HepG2 (cell line): Measurements from ENCODE around the gene S100Z. TPM values are rescaled to one million over a fixed set of nuclear protein-coding genes. Genes with fewer than 3 reads are reported as not detected.

Source experiments
- ATM ChIP-seq: fragments of 450-650 bp; IDR thresholded peaks from 2 replicates; pipeline ENCODE4 v1.7.1; 2017; ENCODE audit warnings: mild to moderate bottlenecking, borderline replicate concordance
- HNRNPK ChIP-seq: fragments of 200-400 bp; formaldehyde crosslinking; IDR thresholded peaks from 2 replicates; pipeline ENCODE4 v1.6.1; 2018; ENCODE audit warnings: low read length, low read depth, moderate library complexity, mild to moderate bottlenecking; ENCODE audit not compliant: poor library complexity, severe bottlenecking
- MYC ChIP-seq: sonication (generic); formaldehyde crosslinking; IDR thresholded peaks from 2 replicates; pipeline ENCODE4 v1.9.0; 2021; ENCODE audit warnings: missing genetic modification reagents, borderline replicate concordance
- NFYC ChIP-seq: IDR thresholded peaks from 2 replicates; pipeline ENCODE4 v1.6.1; 2016; ENCODE audit warnings: missing genetic modification reagents, missing compliant biosample characterization
- NR2F6 ChIP-seq, 2 experiments: IDR thresholded peaks; 2 replicates each; pipeline ENCODE4 v1.6.1; 2016; ENCODE audit warnings: antibody characterized with exemption in 1 of 2, mild to moderate bottlenecking in 1 of 2
- SMYD3 ChIP-seq: sonication (generic); formaldehyde crosslinking; IDR thresholded peaks from 2 replicates; pipeline ENCODE4 v1.8.1; 2023; ENCODE audit warnings: mild to moderate bottlenecking, missing genetic modification reagents
- STAG1 ChIP-seq: sonication (generic); formaldehyde crosslinking; IDR thresholded peaks from 2 replicates; pipeline ENCODE4 v1.4.0; 2020; ENCODE audit warnings: missing genetic modification reagents
- ZNF24 ChIP-seq: fragments of 450-650 bp; IDR thresholded peaks from 2 replicates; pipeline ENCODE4 v1.6.1; 2017; ENCODE audit warnings: antibody characterized with exemption, mild to moderate bottlenecking
- ZNF431 ChIP-seq: sonication (generic); formaldehyde crosslinking; IDR thresholded peaks from 2 replicates; pipeline ENCODE4 v1.9.0; 2022; ENCODE audit warnings: missing genetic modification reagents, low read depth, mild to moderate bottlenecking, borderline replicate concordance
- ZNF556 ChIP-seq: sonication (generic); formaldehyde crosslinking; IDR thresholded peaks from 2 replicates; pipeline ENCODE4 v1.4.0; 2020; ENCODE audit warnings: mild to moderate bottlenecking, missing genetic modification reagents, borderline replicate concordance
- ZNF790 ChIP-seq: sonication (generic); formaldehyde crosslinking; IDR thresholded peaks from 2 replicates; pipeline ENCODE4 v1.8.0; 2022; ENCODE audit warnings: missing genetic modification reagents, mild to moderate bottlenecking, borderline replicate concordance
- ZNF850 ChIP-seq: sonication (generic); formaldehyde crosslinking; conservative IDR thresholded peaks from 2 replicates; pipeline ENCODE4 v1.9.0; 2021; ENCODE audit warnings: mild to moderate bottlenecking, missing genetic modification reagents
- polyA plus RNA-seq, 8 experiments: library from polyadenylated mRNA; depleted of rRNA in 3 of 8; stranded (reverse) in 7 of 8; unstranded in 1 of 8; fragments of >200 nt; fragmentation: Illumina TruSeq in 4 of 8; extraction: Trizol in 4 of 8; gene quantifications; 2 replicates each; pipeline versions ENCODE4 v1.2.1 to v1.2.3, GENCODE V29; 2011 to 2016; ENCODE audit warnings: low read depth in 4 of 8, missing spikeins in 1 of 8, mixed read lengths in 1 of 8; ENCODE audit not compliant: insufficient read depth in 1 of 8
- total RNA-seq, 5 experiments: library from RNA; depleted of rRNA; stranded (reverse); fragments of >200 nt; fragmentation: Illumina TruSeq; extraction: Trizol; gene quantifications; 2 replicates each; pipeline ENCODE4 v1.2.3, GENCODE V29; 2016; ENCODE audit warnings: low read depth in 1 of 5
- TF ChIP-seq, protein P1 (sequence below): sonication (generic); formaldehyde crosslinking; IDR thresholded peaks from 2 replicates; pipeline ENCODE4 v1.8.0; 2022; ENCODE audit warnings: mild to moderate bottlenecking, missing genetic modification reagents, borderline replicate concordance
- TF ChIP-seq, protein P2 (sequence below): sonication (generic); formaldehyde crosslinking; IDR thresholded peaks from 2 replicates; pipeline ENCODE4 v1.5.0; 2020; ENCODE audit warnings: missing genetic modification reagents
- TF ChIP-seq, protein P3 (sequence below): sonication (generic); formaldehyde crosslinking; IDR thresholded peaks from 2 replicates; pipeline ENCODE4 v1.8.0; 2022; ENCODE audit warnings: missing genetic modification reagents, mild to moderate bottlenecking, borderline replicate concordance

S100Z gene
- total and polyA plus RNA-seq, 2 of the 13 experiments (the other 11 are each of a cell fraction or from before 2014, with no cell fraction given): 0.22 TPM; not detected in 1

DNA sequence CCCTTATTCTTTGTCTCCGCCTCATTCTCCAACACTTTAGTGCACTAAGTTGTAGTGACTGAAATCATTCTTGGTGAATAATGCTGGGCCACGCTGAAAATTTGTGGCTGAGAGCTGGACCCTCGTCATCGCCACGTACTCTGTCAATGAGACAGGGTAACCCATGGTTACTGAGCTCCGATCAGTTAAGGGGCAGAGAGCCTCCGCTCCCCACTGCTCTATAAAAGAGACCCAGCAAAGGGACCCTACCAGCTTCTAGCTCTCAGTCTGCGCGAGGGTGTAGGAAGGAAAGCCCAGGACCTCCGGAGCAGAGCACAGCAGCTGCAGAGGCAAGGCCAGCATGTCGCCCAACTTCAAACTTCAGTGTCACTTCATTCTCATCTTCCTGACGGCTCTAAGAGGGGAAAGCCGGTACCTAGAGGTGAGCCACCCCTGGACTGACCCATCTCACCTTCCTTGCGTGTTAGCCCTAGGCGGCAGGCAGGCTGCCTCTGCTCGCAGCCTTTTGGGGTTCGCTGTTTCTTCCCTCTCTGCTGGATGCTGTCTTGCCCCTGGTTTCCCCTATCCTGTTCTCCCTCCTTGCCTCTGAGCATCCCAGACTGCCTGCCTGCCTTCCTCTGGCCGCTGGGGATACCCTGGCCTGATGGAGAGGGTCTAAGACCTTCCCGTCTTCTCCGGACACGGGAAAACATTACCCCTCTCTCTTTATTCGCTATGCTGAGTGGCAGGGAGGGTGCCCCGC lies 103.2 kb downstream of the S100Z start, which contains the start of gene CRHBP (continued):
- TF ChIP-seq SMYD3 (CRISPR knock-in tag): no peak
- TF ChIP-seq ZNF790 (CRISPR knock-in tag): no peak
- TF ChIP-seq, protein P1, sequence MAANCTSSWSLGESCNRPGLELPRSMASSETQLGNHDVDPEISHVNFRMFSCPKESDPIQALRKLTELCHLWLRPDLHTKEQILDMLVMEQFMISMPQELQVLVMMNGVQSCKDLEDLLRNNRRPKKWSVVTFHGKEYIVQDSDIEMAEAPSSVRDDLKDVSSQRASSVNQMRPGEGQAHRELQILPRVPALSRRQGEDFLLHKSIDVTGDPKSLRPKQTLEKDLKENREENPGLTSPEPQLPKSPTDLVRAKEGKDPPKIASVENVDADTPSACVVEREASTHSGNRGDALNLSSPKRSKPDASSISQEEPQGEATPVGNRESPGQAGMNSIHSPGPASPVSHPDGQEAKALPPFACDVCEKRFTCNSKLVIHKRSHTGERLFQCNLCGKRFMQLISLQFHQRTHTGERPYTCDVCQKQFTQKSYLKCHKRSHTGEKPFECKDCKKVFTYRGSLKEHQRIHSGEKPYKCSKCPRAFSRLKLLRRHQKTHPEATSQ (CRISPR knock-in tag): no peak
- no peak for TF ChIP-seq ZNF431 (CRISPR knock-in tag)
- no peak for TF ChIP-seq ATM
- TF ChIP-seq STAG1: no peak
- no peak for TF ChIP-seq ZNF556 (CRISPR knock-in tag)
- TF ChIP-seq, protein P2, sequence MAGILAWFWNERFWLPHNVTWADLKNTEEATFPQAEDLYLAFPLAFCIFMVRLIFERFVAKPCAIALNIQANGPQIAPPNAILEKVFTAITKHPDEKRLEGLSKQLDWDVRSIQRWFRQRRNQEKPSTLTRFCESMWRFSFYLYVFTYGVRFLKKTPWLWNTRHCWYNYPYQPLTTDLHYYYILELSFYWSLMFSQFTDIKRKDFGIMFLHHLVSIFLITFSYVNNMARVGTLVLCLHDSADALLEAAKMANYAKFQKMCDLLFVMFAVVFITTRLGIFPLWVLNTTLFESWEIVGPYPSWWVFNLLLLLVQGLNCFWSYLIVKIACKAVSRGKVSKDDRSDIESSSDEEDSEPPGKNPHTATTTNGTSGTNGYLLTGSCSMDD (CRISPR knock-in tag): no peak
- no peak for TF ChIP-seq ZNF24
- no peak for TF ChIP-seq HNRNPK
- no peak for TF ChIP-seq ZNF850 (CRISPR knock-in tag)
- no peak for TF ChIP-seq NFYC (CRISPR knock-in tag)
- no peak for TF ChIP-seq MYC
- no peak for TF ChIP-seq NR2F6 (IDR thresholded peaks at IDR 0.05)
- no peak for TF ChIP-seq NR2F6 (CRISPR knock-in tag; IDR thresholded peaks at IDR 0.05)
- TF ChIP-seq, protein P3, sequence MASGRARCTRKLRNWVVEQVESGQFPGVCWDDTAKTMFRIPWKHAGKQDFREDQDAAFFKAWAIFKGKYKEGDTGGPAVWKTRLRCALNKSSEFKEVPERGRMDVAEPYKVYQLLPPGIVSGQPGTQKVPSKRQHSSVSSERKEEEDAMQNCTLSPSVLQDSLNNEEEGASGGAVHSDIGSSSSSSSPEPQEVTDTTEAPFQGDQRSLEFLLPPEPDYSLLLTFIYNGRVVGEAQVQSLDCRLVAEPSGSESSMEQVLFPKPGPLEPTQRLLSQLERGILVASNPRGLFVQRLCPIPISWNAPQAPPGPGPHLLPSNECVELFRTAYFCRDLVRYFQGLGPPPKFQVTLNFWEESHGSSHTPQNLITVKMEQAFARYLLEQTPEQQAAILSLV (CRISPR knock-in tag): no peak
- TF ChIP-seq, all 625 proteins: peak for 0
